AML-193 (cell line): ENCODE measurements around the gene FAM168A.
A peak's percentile ranks its signal among the peaks of the same experiment; 100 is the strongest.

ENCODE experiments used
- DNase-seq, 2 experiments: peaks; one replicate each; lab custom pipeline; 2025; lab: John Stamatoyannopoulos, UW

FAM168A gene

GRCh38 chr11:73597956-73598718 is at the start of gene FAM168A:
FAM168A (minus strand) TSS chr11:73598112; CDS start chr11:73468474, 129,638 bp downstream.
- peak; percentile 91 to 92 for DNase-seq

GRCh38 chr11:73647459-73648100 is 49.7 kb upstream of the FAM168A start:
- peak; percentile 20 to 42 for DNase-seq

GRCh38 chr11:73645972-73646631 is 48.2 kb upstream of the FAM168A start, which contains the start of gene PLEKHB1:
PLEKHB1 (plus strand) TSS chr11:73646581; CDS start chr11:73646609, 28 bp downstream.
- no peak for DNase-seq

GRCh38 chr11:73645121-73645969 is 47.4 kb upstream of the FAM168A start:
- DNase-seq: no peak

- no peak for DNase-seq
These were observed 43.8 kb upstream of the FAM168A start for GRCh38 chr11:73641668-73642067.

GRCh38 chr11:73640592-73640991 is 42.7 kb upstream of the FAM168A start:
- DNase-seq: no peak

- no peak for DNase-seq
These were observed 39.1 kb upstream of the FAM168A start for GRCh38 chr11:73637012-73637411.

DNA sequence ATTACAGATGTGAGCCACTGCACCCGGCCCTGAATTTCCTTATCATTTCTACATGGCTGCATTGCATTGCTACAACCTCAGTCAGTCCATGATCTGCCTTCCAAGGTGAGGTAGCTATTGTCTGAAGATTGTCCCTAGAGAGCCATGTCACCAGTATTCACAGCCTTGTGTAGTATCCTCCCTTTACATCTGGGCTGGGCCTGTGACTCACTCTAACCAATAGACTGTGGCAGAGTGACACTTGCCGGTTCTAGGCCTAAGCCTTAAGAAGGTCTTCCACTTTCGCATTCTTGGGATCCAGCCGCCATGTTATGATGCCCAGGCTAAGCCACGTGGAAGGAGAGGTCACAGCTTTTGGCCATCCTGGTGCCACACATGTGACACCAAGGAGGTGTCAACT is 38.3 kb upstream of the FAM168A start:
- no peak for DNase-seq

DNA sequence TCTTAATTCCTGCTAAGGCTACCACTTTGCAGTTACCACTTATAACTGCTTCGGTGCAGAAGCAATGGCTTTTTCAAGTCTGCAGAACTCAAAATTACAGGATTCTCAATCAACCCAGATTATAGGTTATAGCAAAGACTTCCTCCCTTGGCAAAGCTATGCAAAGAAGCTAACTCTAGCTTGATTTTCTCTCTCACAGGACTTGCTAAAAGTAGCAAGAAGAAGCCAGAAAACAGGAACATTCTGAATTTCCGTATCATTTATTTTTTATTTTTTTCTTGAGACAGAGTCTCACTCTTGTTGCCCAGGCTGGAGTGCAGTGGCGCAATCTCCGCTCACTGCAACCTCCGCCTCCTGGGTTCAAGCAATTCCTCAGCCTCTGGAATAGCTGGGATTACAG is 37.8 kb upstream of the FAM168A start:
- DNase-seq: no peak

- no peak for DNase-seq
These were observed 36.1 kb upstream of the FAM168A start for GRCh38 chr11:73633999-73634398.

- DNase-seq: no peak
These were observed 35.1 kb upstream of the FAM168A start for GRCh38 chr11:73632996-73633395.

DNA sequence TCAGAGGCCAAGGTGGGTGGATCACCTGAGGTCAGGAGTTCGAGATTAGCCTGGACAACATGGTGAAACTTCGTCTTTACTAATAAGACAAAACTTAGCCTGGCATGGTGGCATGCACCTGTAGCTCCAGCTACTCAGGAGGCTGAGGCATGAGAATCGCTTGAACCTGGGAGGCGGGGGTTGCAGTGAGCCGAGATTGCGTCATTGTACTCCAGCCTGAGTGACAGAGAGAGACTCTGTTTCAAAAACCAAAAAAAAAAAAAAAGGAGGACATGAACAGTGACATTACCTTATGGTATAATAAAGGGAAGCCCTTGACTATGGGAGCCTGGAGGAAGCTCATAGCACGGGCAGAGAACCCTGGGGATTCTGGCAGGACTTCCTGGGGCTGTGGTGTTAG is 32.0 kb upstream of the FAM168A start:
- DNase-seq: no peak

DNA sequence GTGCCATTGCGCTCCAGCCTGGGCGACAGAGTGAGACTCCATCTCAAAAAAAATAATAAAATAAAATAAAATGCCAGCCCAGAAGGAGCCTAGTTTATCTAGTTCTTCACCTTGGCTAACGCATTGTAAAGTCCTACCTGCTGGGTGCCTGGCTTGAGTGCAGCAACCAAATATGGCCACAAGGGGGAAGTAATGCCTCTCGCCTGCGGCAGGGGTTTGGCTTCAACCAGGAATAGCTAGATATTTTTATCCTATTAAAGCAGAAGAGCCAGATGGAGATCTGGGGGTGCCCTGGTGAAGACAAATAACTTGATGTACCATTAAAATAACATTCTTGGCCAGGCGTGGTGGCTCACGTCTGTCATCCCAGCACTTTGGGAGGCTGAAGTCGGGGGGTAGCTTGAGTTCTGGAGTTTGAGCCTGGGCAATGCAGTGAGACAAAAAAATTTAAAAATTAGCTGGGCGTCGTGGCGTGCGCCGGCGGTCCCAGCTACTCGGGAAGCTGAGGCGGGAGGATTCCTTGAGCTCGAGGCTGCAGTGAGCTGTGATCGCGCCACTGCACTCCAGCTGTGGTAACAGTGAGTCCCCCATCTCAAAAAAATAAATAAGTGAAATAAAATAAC is 27.9 kb upstream of the FAM168A start:
- DNase-seq: peak; percentile 70

- DNase-seq: peak; percentile 76 to 89
These were observed 25.8 kb upstream of the FAM168A start for GRCh38 chr11:73623686-73624085.

DNA sequence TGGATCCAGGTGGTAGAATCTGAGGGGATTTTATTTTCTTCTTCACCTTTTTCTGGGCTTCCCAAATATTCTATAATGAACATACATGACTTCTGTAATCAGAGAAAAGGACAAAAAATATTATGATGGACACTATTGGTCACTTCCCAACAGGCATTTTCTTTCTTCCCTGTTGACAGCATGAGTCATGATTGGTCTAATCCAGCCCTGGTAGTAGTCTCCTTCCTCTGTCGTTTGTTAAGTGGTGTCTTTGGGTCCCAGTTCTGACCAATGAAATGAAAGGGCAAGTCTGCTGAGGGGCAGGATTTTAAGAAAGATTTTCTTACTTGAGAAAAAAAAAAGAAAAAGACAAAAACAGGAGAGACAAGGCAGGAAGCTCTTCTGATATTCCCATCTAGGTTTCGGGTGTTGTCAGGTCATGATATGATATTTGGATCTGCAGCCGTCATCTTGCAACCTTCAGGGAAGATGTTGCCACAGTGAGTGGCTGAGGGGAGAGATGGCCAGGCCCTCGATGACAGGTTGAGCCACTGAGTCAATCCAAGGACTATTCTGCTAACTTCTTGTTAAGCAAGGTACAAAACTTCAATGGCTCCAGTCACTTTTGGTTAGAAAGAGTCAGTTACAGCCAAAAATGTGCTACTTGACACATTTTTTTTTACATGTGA is 25.1 kb upstream of the FAM168A start:
- DNase-seq: no peak

- DNase-seq: no peak
These were observed 16.7 kb upstream of the FAM168A start for GRCh38 chr11:73614591-73614990.

DNA sequence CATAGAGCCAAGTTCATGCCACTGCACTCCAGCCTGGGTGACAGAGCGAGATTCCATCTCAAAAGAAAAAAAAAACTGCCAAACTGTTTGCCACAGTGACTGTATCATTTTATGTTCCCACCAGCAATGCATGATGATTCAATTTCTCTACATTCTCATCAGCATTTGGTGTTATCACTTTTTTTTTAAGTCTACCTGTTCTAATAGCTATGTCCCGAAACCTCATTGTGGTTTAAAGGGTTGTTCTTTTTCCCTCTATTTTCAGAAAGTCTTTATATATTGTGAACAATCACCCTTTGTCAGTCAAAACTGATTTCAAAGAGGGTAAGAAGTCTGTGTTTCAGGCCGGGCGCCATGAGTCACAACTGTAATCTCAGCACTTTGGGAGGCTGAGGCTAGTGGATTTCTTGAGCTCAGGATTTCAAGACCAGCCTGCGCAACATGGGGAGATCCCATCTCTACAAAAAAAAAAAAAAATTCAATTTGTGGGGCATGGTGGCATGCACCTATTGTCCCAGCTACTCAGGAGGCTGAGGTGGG is 14.8 kb upstream of the FAM168A start:
- no peak for DNase-seq

GRCh38 chr11:73598719-73599379 is 937 bp upstream of the FAM168A start:
- DNase-seq: no peak

GRCh38 chr11:73597336-73597955 is 466 bp downstream of the FAM168A start:
- no peak for DNase-seq

DNA sequence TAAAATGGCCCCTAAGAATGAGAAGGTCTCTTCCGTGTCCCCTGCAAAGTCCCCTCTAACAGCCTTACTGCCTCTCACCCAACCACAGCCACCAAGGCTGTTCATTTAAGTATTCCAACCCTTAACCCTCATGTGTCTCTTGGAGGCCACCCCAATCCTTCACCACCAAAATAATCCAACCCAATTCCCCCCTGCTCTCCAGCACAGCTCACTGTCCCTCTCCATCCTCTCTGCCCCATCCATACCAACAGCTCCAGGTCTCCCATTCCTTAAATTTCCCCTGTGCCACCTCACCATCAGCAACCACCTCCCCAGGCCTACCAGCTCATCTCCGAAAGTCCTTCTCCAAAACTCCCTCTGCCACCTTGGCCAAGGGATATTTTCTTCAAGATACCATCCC is 1.4 kb downstream of the FAM168A start:
- no peak for DNase-seq
